ENCODE data around the gene PTPN7.
"Not testable (repeated sequence)": the region's sequence is repeated elsewhere in the genome, so short reads cannot be mapped to it uniquely, and the experiment has no call there.

PTPN7 gene

GRCh38 chr1:202167054-202167453, 6.7 kb upstream of the PTPN7 start:
- DNase-seq (ENCODE audit: low read depth, low spot score): not testable (repeated sequence)

- no peak for DNase-seq (ENCODE audit: low read depth, low spot score)
Measured at GRCh38 chr1:202165942-202166843, 5.8 kb upstream of the PTPN7 start.

GRCh38 chr1:202165267-202165941, 5.0 kb upstream of the PTPN7 start:
- DNase-seq (ENCODE audit: low read depth, low spot score): no peak

GRCh38 chr1:202164271-202165037, 4.1 kb upstream of the PTPN7 start:
- DNase-seq (ENCODE audit: low read depth, low spot score): no peak

- no peak for DNase-seq (ENCODE audit: low read depth, low spot score)
Measured at GRCh38 chr1:202163281-202164270, 3.2 kb upstream of the PTPN7 start.

- DNase-seq (ENCODE audit: low read depth, low spot score): no peak
Measured at GRCh38 chr1:202162418-202163280, 2.2 kb upstream of the PTPN7 start.

- no peak for DNase-seq (ENCODE audit: low read depth, low spot score)
Measured at GRCh38 chr1:202162047-202162417, 1.6 kb upstream of the PTPN7 start.

- DNase-seq (ENCODE audit: low read depth, low spot score): no peak
Measured at GRCh38 chr1:202161151-202162046, 997 bp upstream of the PTPN7 start.

GRCh38 chr1:202159534-202160371, 649 bp downstream of the PTPN7 start:
- DNase-seq (ENCODE audit: low read depth, low spot score): no peak

- DNase-seq (ENCODE audit: low read depth, low spot score): no peak
Measured at GRCh38 chr1:202158810-202159533, 1.4 kb downstream of the PTPN7 start.

GRCh38 chr1:202157945-202158344, 2.5 kb downstream of the PTPN7 start:
- DNase-seq (ENCODE audit: low read depth, low spot score): no peak

- DNase-seq (ENCODE audit: low read depth, low spot score): no peak
Measured at GRCh38 chr1:202156590-202156989, 3.8 kb downstream of the PTPN7 start.

GRCh38 chr1:202155478-202156021, 4.9 kb downstream of the PTPN7 start:
- DNase-seq (ENCODE audit: low read depth, low spot score): no peak

- peak; percentile 79 for DNase-seq (ENCODE audit: low read depth, low spot score)
Measured at GRCh38 chr1:202154766-202155477, 5.5 kb downstream of the PTPN7 start.

- no peak for DNase-seq (ENCODE audit: low read depth, low spot score)
Measured at GRCh38 chr1:202154148-202154765, 6.1 kb downstream of the PTPN7 start.

GRCh38 chr1:202153284-202153683, 7.1 kb downstream of the PTPN7 start:
- DNase-seq (ENCODE audit: low read depth, low spot score): no peak

Data from iPS DF 19.7 (cell line).